Erythroblast (primary cell): Measurements from ENCODE around the gene SLFN12L.

ENCODE experiments used
- GATA1 ChIP-seq: IDR thresholded peaks from 2 replicates; pipeline ENCODE4 v1.6.1; 2011; ENCODE audit warnings: low read depth, mild to moderate bottlenecking, control low read depth, low read length, moderate library complexity
- POLR2A ChIP-seq: IDR thresholded peaks from 2 replicates; pipeline ENCODE4 v1.6.1; 2011; ENCODE audit warnings: mild to moderate bottlenecking, low read length

DNA sequence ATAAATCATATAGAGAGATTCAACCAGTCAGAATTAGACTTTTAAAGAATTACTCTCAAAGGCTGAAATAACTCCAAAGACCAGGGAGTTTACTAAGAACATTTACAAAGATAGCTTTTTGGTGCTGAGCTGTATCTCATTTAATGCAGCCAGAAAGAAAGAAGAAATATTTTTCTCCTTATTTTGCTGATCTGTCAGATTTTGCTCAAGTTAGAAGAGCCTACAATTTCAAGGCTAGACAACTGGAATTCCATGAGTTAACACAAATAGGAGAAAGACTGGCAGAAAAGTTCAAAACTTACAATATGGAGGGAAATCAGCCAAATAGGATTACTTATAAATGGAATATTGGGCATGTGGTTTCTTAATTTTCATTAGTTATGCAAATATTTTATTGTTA, 99.0 kb downstream of the SLFN12L start:
- no peak for TF ChIP-seq POLR2A
- no peak for TF ChIP-seq GATA1
